Cardiac fibroblast (primary cell): Measurements from ENCODE around the gene MX2.

Experiments used
- DNase-seq, 2 donors: peaks; one replicate each; pipeline versions ENCODE4 v3.0.0 to v3.0.0-alpha.2; 2010; ENCODE audit warnings: low read depth in 2 of 2
- H3K4me3 ChIP-seq, 2 donors: replicated peaks in 1 of 2; 1 replicate in 1 of 2; 2 replicates in 1 of 2; pipeline ENCODE4 v1.5.1; 2011; ENCODE audit warnings: low read depth in 2 of 2, low read length in 2 of 2, mild to moderate bottlenecking in 2 of 2, moderate library complexity in 1 of 2
- TF ChIP-seq, protein P1 (sequence below): IDR thresholded peaks from one replicate; pipeline ENCODE4 v1.5.1; 2011; ENCODE audit warnings: low read depth, mild to moderate bottlenecking, low read length, inconsistent platforms

MX2 gene

DNA sequence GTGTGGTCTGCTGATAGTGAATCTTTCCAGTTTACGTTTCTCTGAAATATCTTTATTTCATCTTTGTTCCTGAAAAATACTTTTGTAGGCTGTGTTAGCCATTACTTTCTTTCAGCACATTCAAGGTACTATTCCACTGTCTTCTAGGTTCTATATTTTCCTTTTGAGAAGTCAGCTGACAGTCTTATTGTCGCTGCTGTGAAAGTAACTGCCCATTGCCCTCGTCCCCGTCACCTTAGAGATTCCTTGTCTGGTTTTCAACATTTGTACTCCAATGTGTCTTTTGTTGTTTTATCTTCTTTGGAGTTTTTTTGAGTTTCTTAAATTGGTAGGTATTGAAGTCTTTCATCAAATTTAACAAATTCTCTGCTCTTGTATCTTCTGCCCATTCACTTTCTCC is 19.8 kb upstream of the MX2 start:
- no peak for DNase-seq
- TF ChIP-seq, protein P1, sequence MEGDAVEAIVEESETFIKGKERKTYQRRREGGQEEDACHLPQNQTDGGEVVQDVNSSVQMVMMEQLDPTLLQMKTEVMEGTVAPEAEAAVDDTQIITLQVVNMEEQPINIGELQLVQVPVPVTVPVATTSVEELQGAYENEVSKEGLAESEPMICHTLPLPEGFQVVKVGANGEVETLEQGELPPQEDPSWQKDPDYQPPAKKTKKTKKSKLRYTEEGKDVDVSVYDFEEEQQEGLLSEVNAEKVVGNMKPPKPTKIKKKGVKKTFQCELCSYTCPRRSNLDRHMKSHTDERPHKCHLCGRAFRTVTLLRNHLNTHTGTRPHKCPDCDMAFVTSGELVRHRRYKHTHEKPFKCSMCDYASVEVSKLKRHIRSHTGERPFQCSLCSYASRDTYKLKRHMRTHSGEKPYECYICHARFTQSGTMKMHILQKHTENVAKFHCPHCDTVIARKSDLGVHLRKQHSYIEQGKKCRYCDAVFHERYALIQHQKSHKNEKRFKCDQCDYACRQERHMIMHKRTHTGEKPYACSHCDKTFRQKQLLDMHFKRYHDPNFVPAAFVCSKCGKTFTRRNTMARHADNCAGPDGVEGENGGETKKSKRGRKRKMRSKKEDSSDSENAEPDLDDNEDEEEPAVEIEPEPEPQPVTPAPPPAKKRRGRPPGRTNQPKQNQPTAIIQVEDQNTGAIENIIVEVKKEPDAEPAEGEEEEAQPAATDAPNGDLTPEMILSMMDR = no peak
- H3K4me3 ChIP-seq = no peak overlapping the region

DNA sequence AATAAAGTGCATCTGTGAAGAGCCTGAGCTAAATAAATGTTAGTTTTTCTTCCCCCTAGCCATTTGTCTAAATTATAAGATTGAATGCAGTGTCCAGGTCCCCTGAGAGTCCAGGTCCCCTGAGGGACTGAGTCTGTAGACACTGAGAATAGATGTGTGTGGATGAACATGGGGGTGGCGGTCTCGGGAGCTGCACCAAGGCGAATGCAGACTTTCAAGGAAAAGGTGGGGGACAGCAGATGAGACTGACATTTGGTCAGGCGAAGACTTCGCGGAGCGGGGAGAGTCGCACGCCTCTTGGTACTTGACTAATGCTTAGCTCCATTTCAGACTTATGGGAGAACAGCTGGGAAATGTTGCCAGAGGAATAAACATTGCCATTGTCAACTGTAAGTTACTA is 17.7 kb upstream of the MX2 start:
- TF ChIP-seq, protein P1 = no peak
- no peak overlapping the region for H3K4me3 ChIP-seq

DNA sequence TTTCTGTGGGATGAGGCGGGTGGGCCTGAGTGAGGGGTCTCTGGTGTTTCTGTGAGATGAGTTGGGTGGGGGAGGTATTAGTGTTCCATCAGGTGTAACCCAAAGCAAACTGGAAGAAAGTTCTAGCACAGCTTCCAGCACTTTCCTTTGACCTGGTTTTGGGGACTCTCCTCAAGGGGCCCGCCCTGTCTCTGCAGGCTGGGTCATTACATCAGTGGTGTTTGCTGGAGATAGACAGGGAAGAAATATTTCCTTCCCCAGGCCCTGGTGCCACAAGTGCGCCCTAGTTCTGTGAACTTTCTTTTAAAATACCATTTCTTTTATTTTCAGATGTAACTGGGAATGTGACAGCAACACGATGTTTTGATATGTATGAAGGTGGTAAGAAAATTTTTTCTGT is 16.5 kb upstream of the MX2 start:
- DNase-seq = no peak
- no peak overlapping the region for H3K4me3 ChIP-seq
- TF ChIP-seq, protein P1 = no peak

More for the DNA sequence above, 17.7 kb upstream of the MX2 start:
- no peak for DNase-seq

DNA sequence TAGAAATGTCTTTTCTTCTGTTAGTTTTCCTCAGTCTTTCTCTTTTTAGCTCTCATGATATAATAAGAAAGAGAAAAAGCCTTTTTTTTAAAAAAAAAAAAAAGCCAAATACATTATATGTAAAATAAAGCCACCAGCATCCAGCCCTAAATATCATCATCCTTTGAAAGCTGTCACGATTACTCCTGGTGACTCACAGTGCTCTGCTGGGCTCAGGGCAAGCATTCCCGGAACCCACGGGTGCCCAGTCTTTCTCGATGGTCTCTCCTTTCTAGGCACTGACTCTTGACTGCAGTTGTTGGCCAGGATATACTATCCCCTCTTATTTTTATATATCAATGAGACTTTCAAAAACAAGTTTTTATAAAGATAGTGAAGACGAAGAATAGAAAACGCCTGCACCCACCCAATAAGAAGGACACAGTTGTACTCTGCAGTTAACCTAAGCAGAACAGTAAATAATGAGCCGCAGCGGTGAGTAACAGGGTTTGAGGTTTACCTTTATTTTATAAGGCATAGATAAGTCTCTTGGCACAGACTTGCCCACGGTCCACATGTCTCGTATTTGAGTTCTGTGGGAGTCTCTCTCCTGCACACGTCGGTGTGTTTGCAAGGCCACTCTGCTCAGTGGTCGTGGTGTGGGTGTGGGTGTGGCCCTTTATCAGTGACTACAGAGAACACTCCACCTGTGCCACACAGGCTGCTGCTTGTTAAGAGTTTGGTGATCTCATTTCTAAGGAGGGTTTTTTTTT is 15.7 kb upstream of the MX2 start:
- H3K4me3 ChIP-seq = no peak overlapping the region
- TF ChIP-seq, protein P1 = no peak
- DNase-seq = no peak

DNA sequence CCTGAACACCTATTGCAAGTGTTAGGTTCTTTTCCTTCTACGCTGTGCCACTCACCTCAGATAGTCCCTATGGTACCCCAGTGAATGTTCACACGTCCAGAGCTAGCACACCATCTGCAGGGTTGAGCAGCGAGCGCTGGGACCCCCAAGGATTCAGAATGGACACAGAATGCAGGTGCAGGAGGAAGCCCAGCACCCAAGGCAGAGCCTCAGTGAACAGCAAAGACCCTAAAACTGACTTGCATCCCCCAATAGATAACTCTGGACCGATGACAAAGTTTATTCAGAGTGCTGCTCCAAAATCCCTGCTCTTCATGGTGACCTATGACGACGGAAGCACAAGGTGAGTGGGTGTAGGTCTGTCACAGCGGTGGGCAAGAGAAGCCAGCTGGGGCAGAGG is 15.1 kb upstream of the MX2 start:
- TF ChIP-seq, protein P1 = no peak
- no peak overlapping the region for H3K4me3 ChIP-seq
- no peak for DNase-seq

DNA sequence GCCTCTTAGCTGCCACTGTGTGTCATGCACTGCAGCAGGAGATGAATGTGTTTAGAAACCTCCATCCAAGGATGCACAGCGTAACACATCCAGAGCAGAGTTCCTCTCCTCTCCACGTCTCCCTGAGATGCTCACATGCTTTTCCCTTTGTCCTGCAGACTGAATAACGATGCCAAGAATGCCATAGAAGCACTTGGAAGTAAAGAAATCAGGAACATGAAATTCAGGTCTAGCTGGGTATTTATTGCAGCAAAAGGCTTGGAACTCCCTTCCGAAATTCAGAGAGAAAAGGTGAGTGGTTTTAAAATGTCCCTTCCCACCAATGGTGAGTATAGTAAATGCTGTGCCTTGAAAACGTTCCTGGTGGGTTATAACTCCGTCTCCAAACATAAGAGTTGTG is 13.4 kb upstream of the MX2 start:
- DNase-seq = no peak
- H3K4me3 ChIP-seq = no peak overlapping the region
- TF ChIP-seq, protein P1 = no peak

DNA sequence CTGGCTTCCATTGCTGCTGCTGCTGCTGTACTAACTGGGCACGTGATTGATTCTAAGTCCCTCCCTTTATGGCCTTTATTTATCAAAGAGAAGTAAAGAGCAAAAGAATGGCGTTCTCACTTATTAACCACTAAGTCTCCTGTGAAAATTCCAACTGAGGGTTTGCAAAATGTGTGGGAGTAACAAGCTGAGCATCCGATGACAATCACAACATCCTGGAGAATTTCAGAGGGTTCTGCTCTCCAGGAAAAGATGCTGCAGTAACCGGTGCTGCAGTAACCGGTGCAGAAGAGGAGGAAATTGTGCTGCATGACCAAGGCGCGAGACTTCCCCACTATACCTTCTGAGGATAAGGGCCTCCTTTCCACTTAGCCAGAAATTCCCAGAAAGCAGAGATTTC is 12.7 kb upstream of the MX2 start:
- TF ChIP-seq, protein P1 = no peak
- no peak for DNase-seq
- H3K4me3 ChIP-seq = no peak overlapping the region
